ENCODE data around the gene SLC2A6. TPM values are rescaled to one million over a fixed set of nuclear protein-coding genes. Genes with fewer than 3 reads are reported as not detected.

Gene SLC2A6
- total and polyA plus RNA-seq, 10 of the 15 experiments (the other 5 are each of a cell fraction or from before 2014, with no cell fraction given), result 1.1 to 37.9 (median 18.3) TPM

GRCh38 chr9:133509179-133510083 lies 30.5 kb upstream of the SLC2A6 start:
- FAIRE-seq (no peak), ATAC-seq (no peak), DNase-seq (ENCODE audit: low read depth, low spot score) (no peak)
- Histone ChIP-seq H3K79me2 (ENCODE audit: control insufficient read depth, insufficient read depth, low read length) (no peaks in the 10 kb centered on the region), H3K9ac (ENCODE audit: control insufficient read depth, insufficient read depth, low read length) (no peak overlapping the region), H3K4me1 (ENCODE audit: control insufficient read depth, insufficient read depth, low read length) (no peaks in the 10 kb centered on the region), H3K4me2 (ENCODE audit: control insufficient read depth, insufficient read depth) (no peak overlapping the region), H3K9me3 (replicated peaks; ENCODE audit: control insufficient read depth, insufficient read depth, low read length) (no peaks in the 10 kb centered on the region), H2AFZ (ENCODE audit: control insufficient read depth, low read depth, low read length) (no peak overlapping the region), H3K4me3 (no peak overlapping the region), H3K27me3 (replicated peaks in 1 of 2; ENCODE audit: control insufficient read depth in 2 of 2, insufficient read depth in 2 of 2, low read length in 1 of 2) (no peaks in the 10 kb centered on the region; a peak in 1 of 4 replicates), H4K20me1 (ENCODE audit: control insufficient read depth, insufficient read depth) (no peaks in the 10 kb centered on the region), H3K27ac (ENCODE audit: control insufficient read depth, insufficient read depth) (no peak overlapping the region), H3K36me3 (ENCODE audit: control insufficient read depth in 2 of 2, insufficient read depth in 2 of 2, low read length in 1 of 2) (no peaks in the 10 kb centered on the region)
- no peak for TF ChIP-seq JUND (IDR thresholded peaks at IDR 0.05; ENCODE audit: low read depth, low read length)
- TF ChIP-seq MTA2 (IDR thresholded peaks at IDR 0.05; ENCODE audit: low read depth), result no peak
- no peak for TF ChIP-seq ESRRA (IDR thresholded peaks at IDR 0.05; ENCODE audit: low read length)
- no peak for TF ChIP-seq CUX1 (IDR thresholded peaks at IDR 0.05; ENCODE audit: insufficient replicate concordance, low read depth, low read length)
- TF ChIP-seq SMAD1 (IDR thresholded peaks at IDR 0.05; ENCODE audit: low read depth, partially characterized antibody), result no peak
- no peak for TF ChIP-seq KAT2A (conservative IDR thresholded peaks at IDR 0.05; ENCODE audit: control insufficient read depth, low read depth, low read length)
- TF ChIP-seq BMI1 (IDR thresholded peaks at IDR 0.05; ENCODE audit: borderline replicate concordance), result no peak
- TF ChIP-seq E4F1 (IDR thresholded peaks at IDR 0.05; ENCODE audit: borderline replicate concordance, partially characterized antibody), result no peak
- ChIA-PET POLR2A (no interaction called here), SMC1A (ENCODE audit: uncharacterized antibody, unreplicated experiment) (no interaction called here), RAD21 (ENCODE audit: unreplicated experiment) (no interaction called here), CTCF (no interaction called here)
- no TSS peak for BruUV-seq (replicated peaks)
- WGBS (ENCODE audit: insufficient coverage, insufficient replicate concordance, low lambda C conversion rate, missing lambda C conversion rate), result 16% methylated on average over 26 of the region's 26 CpGs
- intact Hi-C loops (cut with micrococcal nuclease; ENCODE audit: unreplicated experiment) (no loop called here), in situ Hi-C loops (cut with MboI) (no loop called here)
